Liver (tissue), 9 donors: Measurements from ENCODE around the gene SF1. TPM values are rescaled to one million over a fixed set of nuclear protein-coding genes. Genes with fewer than 3 reads are reported as not detected.
A peak's percentile ranks its signal among the peaks of the same experiment; 100 is the strongest.

Experiments
- DNase-seq: peaks from one replicate; pipeline ENCODE4 v3.0.0-alpha.2; 2017; ENCODE audit warnings: low spot score
- H3K27ac ChIP-seq, 2 donors: one replicate each; pipeline ENCODE4 v1.7.0; 2013; ENCODE audit warnings: inconsistent platforms in 2 of 2, low read length in 2 of 2, control low read depth in 1 of 2, low read depth in 1 of 2, mild to moderate bottlenecking in 1 of 2
- H3K27me3 ChIP-seq, 4 donors: one replicate each; pipeline versions ENCODE4 v1.6.1 to v1.7.0; 2013; ENCODE audit warnings: low read length in 3 of 4, inconsistent platforms in 1 of 4, mild to moderate bottlenecking in 1 of 4, moderate library complexity in 1 of 4; ENCODE audit not compliant: control insufficient read depth in 4 of 4, insufficient read depth in 4 of 4
- H3K36me3 ChIP-seq, 4 donors: one replicate each; pipeline versions ENCODE4 v1.6.1 to v1.7.0; 2013; ENCODE audit warnings: low read length in 3 of 4, mild to moderate bottlenecking in 3 of 4, low read depth in 1 of 4, moderate library complexity in 1 of 4; ENCODE audit not compliant: control insufficient read depth in 4 of 4, insufficient read depth in 3 of 4
- H3K4me1 ChIP-seq, 4 donors: one replicate each; pipeline versions ENCODE4 v1.6.1 to v1.7.0; 2013; ENCODE audit warnings: low read length in 3 of 4, mild to moderate bottlenecking in 3 of 4, moderate library complexity in 1 of 4; ENCODE audit not compliant: control insufficient read depth in 4 of 4, insufficient read depth in 4 of 4
- H3K4me3 ChIP-seq, 3 donors: one replicate each; pipeline versions ENCODE4 v1.6.1 to v1.7.0; 2013; ENCODE audit warnings: low read length in 3 of 3, control low read depth in 1 of 3, low read depth in 1 of 3, mild to moderate bottlenecking in 1 of 3
- H3K9ac ChIP-seq, 2 donors: one replicate each; pipeline ENCODE4 v1.7.0; 2013; ENCODE audit warnings: low read length in 2 of 2, mild to moderate bottlenecking in 2 of 2, moderate library complexity in 2 of 2, control low read depth in 1 of 2, low read depth in 1 of 2
- H3K9me3 ChIP-seq, 4 donors: one replicate each; pipeline versions ENCODE4 v1.6.1 to v1.7.0; 2013; ENCODE audit warnings: low read length in 3 of 4; ENCODE audit not compliant: control insufficient read depth in 4 of 4
- EGR1 ChIP-seq, 2 donors: IDR thresholded peaks; 2 replicates each; pipeline ENCODE4 v1.6.1; 2016 to 2018; ENCODE audit warnings: antibody characterized with exemption in 2 of 2, low read depth in 2 of 2
- FOXA1 ChIP-seq: IDR thresholded peaks from 2 replicates; pipeline ENCODE4 v1.6.1; 2016; ENCODE audit warnings: antibody characterized with exemption
- FOXA2 ChIP-seq: IDR thresholded peaks from 2 replicates; pipeline ENCODE4 v1.6.1; 2016; ENCODE audit warnings: antibody characterized with exemption
- GABPA ChIP-seq, 2 donors: IDR thresholded peaks in 1 of 2; conservative IDR thresholded peaks in 1 of 2; 2 replicates each; pipeline ENCODE4 v1.6.1; 2016; ENCODE audit warnings: antibody characterized with exemption in 2 of 2, mild to moderate bottlenecking in 1 of 2, moderate library complexity in 1 of 2
- HNF4A ChIP-seq, 2 donors: conservative IDR thresholded peaks; 2 replicates each; pipeline ENCODE4 v1.6.1; 2016; ENCODE audit warnings: antibody characterized with exemption in 2 of 2, mild to moderate bottlenecking in 2 of 2
- JUND ChIP-seq, 2 donors: IDR thresholded peaks; 2 replicates each; pipeline ENCODE4 v1.6.1; 2016; ENCODE audit warnings: antibody characterized with exemption in 2 of 2
- NR2F2 ChIP-seq: IDR thresholded peaks from 2 replicates; pipeline ENCODE4 v1.6.1; 2016; ENCODE audit warnings: antibody characterized with exemption
- RAD21 ChIP-seq, 2 donors: IDR thresholded peaks; 2 replicates each; pipeline ENCODE4 v1.6.1; 2016; ENCODE audit warnings: antibody characterized with exemption in 2 of 2, mild to moderate bottlenecking in 2 of 2
- SP1 ChIP-seq: IDR thresholded peaks from 2 replicates; pipeline ENCODE4 v1.6.1; 2018; ENCODE audit warnings: antibody characterized with exemption, mild to moderate bottlenecking
- TAF1 ChIP-seq: conservative IDR thresholded peaks from 2 replicates; pipeline ENCODE4 v1.6.1; 2016; ENCODE audit warnings: antibody characterized with exemption, mild to moderate bottlenecking
- YY1 ChIP-seq: IDR thresholded peaks from 2 replicates; pipeline ENCODE4 v1.6.1; 2016; ENCODE audit warnings: antibody characterized with exemption, mild to moderate bottlenecking
- WGBS: extraction: QIAGEN DNeasy Blood & Tissue Kit; methylation state at CpG from one replicate; pipeline ENCODE4 v1.1.7; 2013; 5-methylcytosine and 5-hydroxymethylcytosine counted together
- polyA plus RNA-seq, 2 donors: library from polyadenylated mRNA; stranded (reverse) in 1 of 2; unstranded in 1 of 2; fragments of 200-250 nt in 1 of 2; fragments of >200 nt in 1 of 2; fragmentation: Nextera tagmentation in 1 of 2; extraction: Ambion mirVana in 1 of 2; gene quantifications; one replicate each; pipeline versions ENCODE4 v1.2.1 to v1.2.3, GENCODE V29; 2013 to 2015
- total RNA-seq, 2 donors: library from RNA; depleted of rRNA; stranded (reverse); fragments of >200 nt; gene quantifications; one replicate each; pipeline ENCODE4 v1.2.3, GENCODE V29; 2014
- TF ChIP-seq, protein P1 (sequence below): IDR thresholded peaks from 2 replicates; pipeline ENCODE4 v1.6.1; 2016; ENCODE audit warnings: antibody characterized with exemption
- TF ChIP-seq, protein P2 (sequence below): IDR thresholded peaks from 2 replicates; pipeline ENCODE4 v1.6.1; 2016; ENCODE audit warnings: antibody characterized with exemption, mild to moderate bottlenecking
- TF ChIP-seq, protein P3 (sequence below): IDR thresholded peaks from 2 replicates; pipeline ENCODE4 v1.6.1; 2016; ENCODE audit warnings: antibody characterized with exemption
- TF ChIP-seq, protein P4 (sequence below): IDR thresholded peaks from 2 replicates; pipeline ENCODE4 v1.6.1; 2016; ENCODE audit warnings: antibody characterized with exemption
- donor health status: healthy.
- donor health status: healthy.
- donor health status: healthy.
- donor health status: healthy.
- donor health status: healthy.

The SF1 gene
- total and polyA plus RNA-seq, 4 donors = 44.9 to 135 (median 50.1) TPM

DNA sequence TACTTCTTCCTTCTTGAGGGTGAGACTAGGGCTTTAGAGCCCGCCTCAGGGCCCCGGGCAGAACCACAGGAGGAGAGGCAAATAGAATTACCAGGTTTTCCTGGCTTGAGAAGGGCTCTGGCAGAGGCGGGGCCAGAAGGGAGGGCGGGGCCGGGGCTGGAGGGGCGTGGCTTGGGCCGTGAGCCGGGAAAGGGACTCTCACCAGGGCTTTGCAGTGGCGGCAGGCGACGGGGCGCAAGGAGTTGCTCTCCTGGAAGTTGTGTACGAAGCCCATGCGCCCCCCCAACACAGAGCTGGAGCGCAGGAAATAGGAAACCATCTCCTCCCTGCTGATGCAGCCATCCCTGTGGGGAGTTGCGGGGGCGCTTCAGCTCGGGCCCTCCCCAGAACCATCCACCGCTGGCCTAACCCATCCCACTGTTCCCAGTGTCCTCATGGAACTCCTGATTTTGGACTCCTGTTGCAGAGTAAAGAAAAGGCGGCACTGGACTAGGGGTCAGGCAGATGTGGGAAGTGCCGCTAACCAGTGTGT, 48.4 kb downstream of the SF1 start:
- Histone ChIP-seq H3K27ac (no peak overlapping the region), H3K9me3 (no peaks in the 10 kb centered on the region), H3K27me3 (no peaks in the 10 kb centered on the region), H3K36me3 (peaks cover 0 to 3% (median 0%) of the 10 kb centered on the region in 4 donors), H3K4me3 (no peak overlapping the region), H3K4me1 (peaks cover 2 to 28% (median 26%) of the 10 kb centered on the region in 4 donors), H3K9ac (no peak overlapping the region)
- WGBS = 46% methylated on average over 21 of the region's 21 CpGs
- TF ChIP-seq, protein P1, sequence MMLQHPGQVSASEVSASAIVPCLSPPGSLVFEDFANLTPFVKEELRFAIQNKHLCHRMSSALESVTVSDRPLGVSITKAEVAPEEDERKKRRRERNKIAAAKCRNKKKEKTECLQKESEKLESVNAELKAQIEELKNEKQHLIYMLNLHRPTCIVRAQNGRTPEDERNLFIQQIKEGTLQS = no peak
- TF ChIP-seq FOXA2 (no peak), TAF1 (no peak), SP1 (no peak), HNF4A (conservative IDR thresholded peaks at IDR 0.05) (no peak), RAD21 (IDR thresholded peaks at IDR 0.05) (no peak), EGR1 (IDR thresholded peaks at IDR 0.05; ENCODE audit: low read depth in 2 of 2) (no peak), GABPA (IDR thresholded peaks at IDR 0.05 in 1 of 2, conservative IDR thresholded peaks at IDR 0.05 in 1 of 2) (no peak), FOXA1 (no peak), NR2F2 (no peak)
- TF ChIP-seq, protein P2, sequence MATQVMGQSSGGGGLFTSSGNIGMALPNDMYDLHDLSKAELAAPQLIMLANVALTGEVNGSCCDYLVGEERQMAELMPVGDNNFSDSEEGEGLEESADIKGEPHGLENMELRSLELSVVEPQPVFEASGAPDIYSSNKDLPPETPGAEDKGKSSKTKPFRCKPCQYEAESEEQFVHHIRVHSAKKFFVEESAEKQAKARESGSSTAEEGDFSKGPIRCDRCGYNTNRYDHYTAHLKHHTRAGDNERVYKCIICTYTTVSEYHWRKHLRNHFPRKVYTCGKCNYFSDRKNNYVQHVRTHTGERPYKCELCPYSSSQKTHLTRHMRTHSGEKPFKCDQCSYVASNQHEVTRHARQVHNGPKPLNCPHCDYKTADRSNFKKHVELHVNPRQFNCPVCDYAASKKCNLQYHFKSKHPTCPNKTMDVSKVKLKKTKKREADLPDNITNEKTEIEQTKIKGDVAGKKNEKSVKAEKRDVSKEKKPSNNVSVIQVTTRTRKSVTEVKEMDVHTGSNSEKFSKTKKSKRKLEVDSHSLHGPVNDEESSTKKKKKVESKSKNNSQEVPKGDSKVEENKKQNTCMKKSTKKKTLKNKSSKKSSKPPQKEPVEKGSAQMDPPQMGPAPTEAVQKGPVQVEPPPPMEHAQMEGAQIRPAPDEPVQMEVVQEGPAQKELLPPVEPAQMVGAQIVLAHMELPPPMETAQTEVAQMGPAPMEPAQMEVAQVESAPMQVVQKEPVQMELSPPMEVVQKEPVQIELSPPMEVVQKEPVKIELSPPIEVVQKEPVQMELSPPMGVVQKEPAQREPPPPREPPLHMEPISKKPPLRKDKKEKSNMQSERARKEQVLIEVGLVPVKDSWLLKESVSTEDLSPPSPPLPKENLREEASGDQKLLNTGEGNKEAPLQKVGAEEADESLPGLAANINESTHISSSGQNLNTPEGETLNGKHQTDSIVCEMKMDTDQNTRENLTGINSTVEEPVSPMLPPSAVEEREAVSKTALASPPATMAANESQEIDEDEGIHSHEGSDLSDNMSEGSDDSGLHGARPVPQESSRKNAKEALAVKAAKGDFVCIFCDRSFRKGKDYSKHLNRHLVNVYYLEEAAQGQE = no peak
- TF ChIP-seq, protein P3, sequence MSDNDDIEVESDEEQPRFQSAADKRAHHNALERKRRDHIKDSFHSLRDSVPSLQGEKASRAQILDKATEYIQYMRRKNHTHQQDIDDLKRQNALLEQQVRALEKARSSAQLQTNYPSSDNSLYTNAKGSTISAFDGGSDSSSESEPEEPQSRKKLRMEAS = no peak
- TF ChIP-seq, protein P4, sequence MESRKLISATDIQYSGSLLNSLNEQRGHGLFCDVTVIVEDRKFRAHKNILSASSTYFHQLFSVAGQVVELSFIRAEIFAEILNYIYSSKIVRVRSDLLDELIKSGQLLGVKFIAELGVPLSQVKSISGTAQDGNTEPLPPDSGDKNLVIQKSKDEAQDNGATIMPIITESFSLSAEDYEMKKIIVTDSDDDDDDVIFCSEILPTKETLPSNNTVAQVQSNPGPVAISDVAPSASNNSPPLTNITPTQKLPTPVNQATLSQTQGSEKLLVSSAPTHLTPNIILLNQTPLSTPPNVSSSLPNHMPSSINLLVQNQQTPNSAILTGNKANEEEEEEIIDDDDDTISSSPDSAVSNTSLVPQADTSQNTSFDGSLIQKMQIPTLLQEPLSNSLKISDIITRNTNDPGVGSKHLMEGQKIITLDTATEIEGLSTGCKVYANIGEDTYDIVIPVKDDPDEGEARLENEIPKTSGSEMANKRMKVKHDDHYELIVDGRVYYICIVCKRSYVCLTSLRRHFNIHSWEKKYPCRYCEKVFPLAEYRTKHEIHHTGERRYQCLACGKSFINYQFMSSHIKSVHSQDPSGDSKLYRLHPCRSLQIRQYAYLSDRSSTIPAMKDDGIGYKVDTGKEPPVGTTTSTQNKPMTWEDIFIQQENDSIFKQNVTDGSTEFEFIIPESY = no peak
- DNase-seq = peak; percentile 76

DNA sequence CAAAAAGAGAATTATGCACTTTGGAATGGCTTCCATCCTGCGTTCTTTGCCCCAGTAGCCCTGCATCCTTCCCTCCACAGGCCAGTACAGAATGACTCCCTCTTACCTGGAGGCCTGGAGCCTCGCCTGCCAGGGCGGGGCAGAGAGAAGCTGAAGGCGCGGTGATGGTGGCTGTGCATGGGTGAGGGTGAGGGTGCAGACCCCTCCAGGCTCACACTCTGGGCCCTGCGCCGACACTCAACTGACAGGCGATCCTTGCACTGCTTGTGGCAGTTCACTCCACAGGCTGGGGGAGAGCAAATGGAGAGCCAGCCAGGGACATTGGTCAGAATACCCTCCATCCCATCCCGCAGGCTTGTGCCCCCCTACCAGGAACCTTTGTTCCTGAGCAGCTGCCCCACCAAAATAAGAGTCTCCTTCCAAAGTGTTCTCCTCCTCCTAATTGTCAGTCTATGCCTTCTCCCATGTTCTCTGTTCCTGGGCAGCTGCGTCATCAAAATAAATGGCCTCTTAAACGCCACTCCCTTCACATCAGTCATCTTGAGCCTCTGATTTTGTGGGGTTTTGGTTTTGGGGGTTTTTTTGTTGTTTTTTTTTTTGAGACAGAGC, 49.5 kb downstream of the SF1 start:
- TF ChIP-seq HNF4A (conservative IDR thresholded peaks at IDR 0.05) (no peak), EGR1 (IDR thresholded peaks at IDR 0.05; ENCODE audit: low read depth in 2 of 2) (no peak), JUND (IDR thresholded peaks at IDR 0.05) (no peak), FOXA2 (no peak), YY1 (no peak), FOXA1 (no peak)
- TF ChIP-seq, protein P2 = no peak
- TF ChIP-seq, protein P4 = no peak
- no peaks in the 10 kb centered on the region for H3K27me3 ChIP-seq
- WGBS = 94% methylated on average over 11 of the region's 11 CpGs
- no peak overlapping the region for H3K27ac ChIP-seq
- peaks cover 8 to 36% (median 34%) of the 10 kb centered on the region in 4 donors for H3K4me1 ChIP-seq
- H3K4me3 ChIP-seq = no peak overlapping the region
- H3K9me3 ChIP-seq = no peaks in the 10 kb centered on the region
- no peak for DNase-seq
- no peak overlapping the region for H3K9ac ChIP-seq
- H3K36me3 ChIP-seq = peaks cover 0 to 3% (median 0%) of the 10 kb centered on the region in 4 donors
